ENCODE data around the gene MAST4.

Gene MAST4

GRCh38 chr5:67149951-67150523 lies 553.8 kb downstream of the MAST4 start:
- Histone ChIP-seq H3K9me3 (ENCODE audit: control extremely low read depth in 1 of 5, control insufficient read depth in 4 of 5, insufficient read depth in 2 of 5, low read depth in 1 of 5, low read length in 4 of 5) (no peaks in the 10 kb centered on the region), H3K27ac (ENCODE audit: insufficient read depth in 1 of 2, low read depth in 1 of 2, low read length in 2 of 2, poor library complexity in 1 of 2, severe bottlenecking in 2 of 2) (no peak overlapping the region), H3K4me3 (ENCODE audit: control insufficient read depth in 1 of 7, extremely low read depth in 1 of 7, insufficient read depth in 4 of 7, low read depth in 2 of 7, low read length in 6 of 7) (no peak overlapping the region), H3K4me1 (ENCODE audit: control extremely low read depth in 1 of 4, control insufficient read depth in 4 of 4, insufficient read depth in 4 of 4, low read length in 3 of 4) (no peaks in the 10 kb centered on the region), H3K27me3 (replicated peaks in 2 of 5; ENCODE audit: control insufficient read depth in 4 of 5, insufficient read depth in 5 of 5, low read length in 4 of 5) (no peaks in the 10 kb centered on the region), H3K36me3 (ENCODE audit: control insufficient read depth in 4 of 4, insufficient read depth in 4 of 4, low read length in 3 of 4) (peaks cover 19 to 84% (median 34%) of the 10 kb centered on the region in 4 experiments)
- POLR2A ChIA-PET = no interaction called here
- WGBS (ENCODE audit: insufficient coverage) = 100% methylated on average over 1 of the region's 1 CpG
- CTCF ChIA-PET = interaction anchor here (0.5 to 2.3 kb wide), 12 partner anchors 10 to 337 kb away, joined by 3 to 9 read pairs (median 4); no protein-coding TSS in a partner anchor
- peak in 1 of 3 donors; percentile 5 for DNase-seq

GRCh38 chr5:67152400-67152799 lies 556.2 kb downstream of the MAST4 start:
- no peak for DNase-seq
- Histone ChIP-seq H3K27ac (ENCODE audit: insufficient read depth in 1 of 2, low read depth in 1 of 2, low read length in 2 of 2, poor library complexity in 1 of 2, severe bottlenecking in 2 of 2) (no peak overlapping the region), H3K9me3 (ENCODE audit: control extremely low read depth in 1 of 5, control insufficient read depth in 4 of 5, insufficient read depth in 2 of 5, low read depth in 1 of 5, low read length in 4 of 5) (no peaks in the 10 kb centered on the region), H3K27me3 (replicated peaks in 2 of 5; ENCODE audit: control insufficient read depth in 4 of 5, insufficient read depth in 5 of 5, low read length in 4 of 5) (no peaks in the 10 kb centered on the region), H3K4me3 (ENCODE audit: control insufficient read depth in 1 of 7, extremely low read depth in 1 of 7, insufficient read depth in 4 of 7, low read depth in 2 of 7, low read length in 6 of 7) (no peak overlapping the region), H3K4me1 (ENCODE audit: control extremely low read depth in 1 of 4, control insufficient read depth in 4 of 4, insufficient read depth in 4 of 4, low read length in 3 of 4) (no peaks in the 10 kb centered on the region), H3K36me3 (ENCODE audit: control insufficient read depth in 4 of 4, insufficient read depth in 4 of 4, low read length in 3 of 4) (peaks cover 18 to 80% (median 36%) of the 10 kb centered on the region in 4 experiments)
- 91% methylated on average over 5 of the region's 6 CpGs for WGBS (ENCODE audit: insufficient coverage)
- POLR2A ChIA-PET = no interaction called here
- CTCF ChIA-PET = interaction anchor here (1.2 kb wide), 1 partner anchor 9 kb away, joined by 3 read pairs; no protein-coding TSS in a partner anchor

GRCh38 chr5:67153292-67153691 lies 557.1 kb downstream of the MAST4 start:
- WGBS (ENCODE audit: insufficient coverage) = no CpG with 5 or more reads among the region's 2 CpGs
- H3K36me3 ChIP-seq (ENCODE audit: control insufficient read depth in 4 of 4, insufficient read depth in 4 of 4, low read length in 3 of 4) = peaks cover 18 to 73% (median 36%) of the 10 kb centered on the region in 4 experiments
- no peaks in the 10 kb centered on the region for H3K27me3 ChIP-seq (replicated peaks in 2 of 5; ENCODE audit: control insufficient read depth in 4 of 5, insufficient read depth in 5 of 5, low read length in 4 of 5)
- no peak overlapping the region for H3K4me3 ChIP-seq (ENCODE audit: control insufficient read depth in 1 of 7, extremely low read depth in 1 of 7, insufficient read depth in 4 of 7, low read depth in 2 of 7, low read length in 6 of 7)
- CTCF ChIA-PET = no interaction called here
- no peaks in the 10 kb centered on the region for H3K4me1 ChIP-seq (ENCODE audit: control extremely low read depth in 1 of 4, control insufficient read depth in 4 of 4, insufficient read depth in 4 of 4, low read length in 3 of 4)
- no peak overlapping the region for H3K27ac ChIP-seq (ENCODE audit: insufficient read depth in 1 of 2, low read depth in 1 of 2, low read length in 2 of 2, poor library complexity in 1 of 2, severe bottlenecking in 2 of 2)
- POLR2A ChIA-PET = no interaction called here
- no peaks in the 10 kb centered on the region for H3K9me3 ChIP-seq (ENCODE audit: control extremely low read depth in 1 of 5, control insufficient read depth in 4 of 5, insufficient read depth in 2 of 5, low read depth in 1 of 5, low read length in 4 of 5)
- no peak for DNase-seq

- Histone ChIP-seq H3K27me3 (replicated peaks in 2 of 5; ENCODE audit: control insufficient read depth in 4 of 5, insufficient read depth in 5 of 5, low read length in 4 of 5) (no peaks in the 10 kb centered on the region), H3K4me1 (ENCODE audit: control extremely low read depth in 1 of 4, control insufficient read depth in 4 of 4, insufficient read depth in 4 of 4, low read length in 3 of 4) (no peaks in the 10 kb centered on the region), H3K4me3 (ENCODE audit: control insufficient read depth in 1 of 7, extremely low read depth in 1 of 7, insufficient read depth in 4 of 7, low read depth in 2 of 7, low read length in 6 of 7) (no peak overlapping the region), H3K9me3 (ENCODE audit: control extremely low read depth in 1 of 5, control insufficient read depth in 4 of 5, insufficient read depth in 2 of 5, low read depth in 1 of 5, low read length in 4 of 5) (no peaks in the 10 kb centered on the region), H3K27ac (ENCODE audit: insufficient read depth in 1 of 2, low read depth in 1 of 2, low read length in 2 of 2, poor library complexity in 1 of 2, severe bottlenecking in 2 of 2) (no peak overlapping the region), H3K36me3 (ENCODE audit: control insufficient read depth in 4 of 4, insufficient read depth in 4 of 4, low read length in 3 of 4) (peaks cover 15 to 60% (median 34%) of the 10 kb centered on the region in 4 experiments)
- POLR2A ChIA-PET = no interaction called here
- DNase-seq = no peak
- 96% methylated on average over 4 of the region's 5 CpGs for WGBS (ENCODE audit: insufficient coverage)
- CTCF ChIA-PET = interaction anchor here (1.0 to 18.0 kb wide), 5 partner anchors 13 to 1118 kb away, joined by 3 to 374 read pairs (median 19); partner anchors contain the start of gene CD180
Observed at GRCh38 chr5:67154556-67155206, 558.5 kb downstream of the MAST4 start.

- Histone ChIP-seq H3K36me3 (ENCODE audit: control insufficient read depth in 4 of 4, insufficient read depth in 4 of 4, low read length in 3 of 4) (peaks cover 9 to 49% (median 30%) of the 10 kb centered on the region in 4 experiments), H3K4me3 (ENCODE audit: control insufficient read depth in 1 of 7, extremely low read depth in 1 of 7, insufficient read depth in 4 of 7, low read depth in 2 of 7, low read length in 6 of 7) (no peak overlapping the region), H3K27me3 (replicated peaks in 2 of 5; ENCODE audit: control insufficient read depth in 4 of 5, insufficient read depth in 5 of 5, low read length in 4 of 5) (no peaks in the 10 kb centered on the region), H3K4me1 (ENCODE audit: control extremely low read depth in 1 of 4, control insufficient read depth in 4 of 4, insufficient read depth in 4 of 4, low read length in 3 of 4) (no peaks in the 10 kb centered on the region), H3K9me3 (ENCODE audit: control extremely low read depth in 1 of 5, control insufficient read depth in 4 of 5, insufficient read depth in 2 of 5, low read depth in 1 of 5, low read length in 4 of 5) (no peaks in the 10 kb centered on the region), H3K27ac (ENCODE audit: insufficient read depth in 1 of 2, low read depth in 1 of 2, low read length in 2 of 2, poor library complexity in 1 of 2, severe bottlenecking in 2 of 2) (no peak overlapping the region)
- CTCF ChIA-PET = interaction anchor here (1.1 to 18.0 kb wide), 10 partner anchors 9 to 1115 kb away, joined by 3 to 374 read pairs (median 4); partner anchors contain the start of gene CD180
- POLR2A ChIA-PET = no interaction called here
- WGBS (ENCODE audit: insufficient coverage) = 74% methylated on average over 3 of the region's 5 CpGs
- peak; percentile 52 to 64 (median 55) for DNase-seq
Observed at GRCh38 chr5:67156976-67157583, 560.9 kb downstream of the MAST4 start.

- no CpG with 5 or more reads among the region's 3 CpGs for WGBS (ENCODE audit: insufficient coverage)
- peaks cover 3 to 50% (median 36%) of the 10 kb centered on the region in 4 experiments for H3K36me3 ChIP-seq (ENCODE audit: control insufficient read depth in 4 of 4, insufficient read depth in 4 of 4, low read length in 3 of 4)
- H3K9me3 ChIP-seq (ENCODE audit: control extremely low read depth in 1 of 5, control insufficient read depth in 4 of 5, insufficient read depth in 2 of 5, low read depth in 1 of 5, low read length in 4 of 5) = no peaks in the 10 kb centered on the region
- no peaks in the 10 kb centered on the region for H3K4me1 ChIP-seq (ENCODE audit: control extremely low read depth in 1 of 4, control insufficient read depth in 4 of 4, insufficient read depth in 4 of 4, low read length in 3 of 4)
- no peak for DNase-seq
- no peaks in the 10 kb centered on the region for H3K27me3 ChIP-seq (replicated peaks in 2 of 5; ENCODE audit: control insufficient read depth in 4 of 5, insufficient read depth in 5 of 5, low read length in 4 of 5)
- no peak overlapping the region for H3K4me3 ChIP-seq (ENCODE audit: control insufficient read depth in 1 of 7, extremely low read depth in 1 of 7, insufficient read depth in 4 of 7, low read depth in 2 of 7, low read length in 6 of 7)
- no peak overlapping the region for H3K27ac ChIP-seq (ENCODE audit: insufficient read depth in 1 of 2, low read depth in 1 of 2, low read length in 2 of 2, poor library complexity in 1 of 2, severe bottlenecking in 2 of 2)
- POLR2A ChIA-PET = no interaction called here
- CTCF ChIA-PET = interaction anchor here (18.0 kb wide), 1 partner anchor 44 kb away, joined by 374 read pairs; the partner anchor contains the start of gene CD180
Observed at GRCh38 chr5:67160272-67160671, 564.1 kb downstream of the MAST4 start.

- Histone ChIP-seq H3K36me3 (ENCODE audit: control insufficient read depth in 4 of 4, insufficient read depth in 4 of 4, low read length in 3 of 4) (peaks cover 3 to 46% (median 35%) of the 10 kb centered on the region in 4 experiments), H3K27me3 (replicated peaks in 2 of 5; ENCODE audit: control insufficient read depth in 4 of 5, insufficient read depth in 5 of 5, low read length in 4 of 5) (no peaks in the 10 kb centered on the region), H3K27ac (ENCODE audit: insufficient read depth in 1 of 2, low read depth in 1 of 2, low read length in 2 of 2, poor library complexity in 1 of 2, severe bottlenecking in 2 of 2) (no peak overlapping the region), H3K4me1 (ENCODE audit: control extremely low read depth in 1 of 4, control insufficient read depth in 4 of 4, insufficient read depth in 4 of 4, low read length in 3 of 4) (peaks cover 0 to 7% (median 5%) of the 10 kb centered on the region in 4 experiments), H3K4me3 (ENCODE audit: control insufficient read depth in 1 of 7, extremely low read depth in 1 of 7, insufficient read depth in 4 of 7, low read depth in 2 of 7, low read length in 6 of 7) (no peak overlapping the region), H3K9me3 (ENCODE audit: control extremely low read depth in 1 of 5, control insufficient read depth in 4 of 5, insufficient read depth in 2 of 5, low read depth in 1 of 5, low read length in 4 of 5) (no peaks in the 10 kb centered on the region)
- no peak for DNase-seq
- ChIA-PET POLR2A (no interaction called here), CTCF (interaction anchor here (1.3 to 18.0 kb wide), 3 partner anchors 14 to 43 kb away, joined by 4 to 374 read pairs (median 5); partner anchors contain the start of gene CD180)
- 100% methylated on average over 2 of the region's 3 CpGs for WGBS (ENCODE audit: insufficient coverage)
Observed at GRCh38 chr5:67160985-67161384, 564.8 kb downstream of the MAST4 start.
